Lower leg skin (tissue), 3 donors: ENCODE results near the gene SNN.

ENCODE experiments used
- POLR2A ChIP-seq, 2 donors: fragments of 450-650 bp; IDR thresholded peaks; one replicate each; pipeline ENCODE4 v1.6.1; 2016 to 2017; ENCODE audit warnings: antibody characterized with exemption in 2 of 2, mild to moderate bottlenecking in 1 of 2, moderate library complexity in 1 of 2
- TF ChIP-seq, protein P1 (sequence below), 3 donors: fragments of 450-650 bp; IDR thresholded peaks; one replicate each; pipeline ENCODE4 v1.5.1; 2016; ENCODE audit warnings: antibody characterized with exemption in 3 of 3, mild to moderate bottlenecking in 3 of 3, moderate library complexity in 2 of 3

DNA sequence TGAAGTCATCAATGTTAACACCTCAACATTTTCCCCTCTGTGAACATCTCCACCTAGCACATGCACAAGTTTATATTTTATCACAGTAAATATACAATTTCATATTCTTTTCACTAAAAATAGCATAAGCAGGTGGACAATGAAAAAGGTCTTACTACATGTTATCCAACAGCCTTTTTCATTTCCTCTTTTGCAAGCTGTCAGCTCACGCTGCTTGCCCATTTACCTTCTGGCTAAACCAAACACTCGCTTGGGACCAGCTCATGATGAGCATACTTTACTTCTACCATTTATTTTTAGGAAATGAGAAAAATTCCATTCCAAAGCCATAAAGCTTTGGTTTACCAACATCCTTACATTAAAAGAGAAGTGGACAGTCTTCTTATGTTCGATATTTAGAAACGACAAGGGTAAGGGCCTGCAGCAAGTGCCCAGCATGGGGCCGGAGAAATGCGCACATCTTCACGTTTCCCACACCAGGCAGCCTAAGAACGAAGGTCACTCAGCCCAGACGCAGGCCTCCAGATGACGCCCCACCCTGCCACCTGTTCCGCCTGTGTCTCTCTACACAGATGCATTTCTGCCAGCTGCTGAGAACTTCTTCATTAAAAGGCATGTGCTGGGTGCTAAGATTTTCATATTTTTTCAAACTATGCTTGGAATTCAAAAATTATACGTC, 13.9 kb downstream of the SNN start:
- TF ChIP-seq, protein P1, sequence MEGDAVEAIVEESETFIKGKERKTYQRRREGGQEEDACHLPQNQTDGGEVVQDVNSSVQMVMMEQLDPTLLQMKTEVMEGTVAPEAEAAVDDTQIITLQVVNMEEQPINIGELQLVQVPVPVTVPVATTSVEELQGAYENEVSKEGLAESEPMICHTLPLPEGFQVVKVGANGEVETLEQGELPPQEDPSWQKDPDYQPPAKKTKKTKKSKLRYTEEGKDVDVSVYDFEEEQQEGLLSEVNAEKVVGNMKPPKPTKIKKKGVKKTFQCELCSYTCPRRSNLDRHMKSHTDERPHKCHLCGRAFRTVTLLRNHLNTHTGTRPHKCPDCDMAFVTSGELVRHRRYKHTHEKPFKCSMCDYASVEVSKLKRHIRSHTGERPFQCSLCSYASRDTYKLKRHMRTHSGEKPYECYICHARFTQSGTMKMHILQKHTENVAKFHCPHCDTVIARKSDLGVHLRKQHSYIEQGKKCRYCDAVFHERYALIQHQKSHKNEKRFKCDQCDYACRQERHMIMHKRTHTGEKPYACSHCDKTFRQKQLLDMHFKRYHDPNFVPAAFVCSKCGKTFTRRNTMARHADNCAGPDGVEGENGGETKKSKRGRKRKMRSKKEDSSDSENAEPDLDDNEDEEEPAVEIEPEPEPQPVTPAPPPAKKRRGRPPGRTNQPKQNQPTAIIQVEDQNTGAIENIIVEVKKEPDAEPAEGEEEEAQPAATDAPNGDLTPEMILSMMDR (IDR thresholded peaks at IDR 0.05), result no peak
- TF ChIP-seq POLR2A (IDR thresholded peaks at IDR 0.05), result no peak
